ENCODE measurements around the gene SNN. TPM values are rescaled to one million over a fixed set of nuclear protein-coding genes. Genes with fewer than 3 reads are reported as not detected.

SNN gene
- total and polyA plus RNA-seq, 2 experiments from 2014 or later, result 28.3 to 41.8 TPM

DNA sequence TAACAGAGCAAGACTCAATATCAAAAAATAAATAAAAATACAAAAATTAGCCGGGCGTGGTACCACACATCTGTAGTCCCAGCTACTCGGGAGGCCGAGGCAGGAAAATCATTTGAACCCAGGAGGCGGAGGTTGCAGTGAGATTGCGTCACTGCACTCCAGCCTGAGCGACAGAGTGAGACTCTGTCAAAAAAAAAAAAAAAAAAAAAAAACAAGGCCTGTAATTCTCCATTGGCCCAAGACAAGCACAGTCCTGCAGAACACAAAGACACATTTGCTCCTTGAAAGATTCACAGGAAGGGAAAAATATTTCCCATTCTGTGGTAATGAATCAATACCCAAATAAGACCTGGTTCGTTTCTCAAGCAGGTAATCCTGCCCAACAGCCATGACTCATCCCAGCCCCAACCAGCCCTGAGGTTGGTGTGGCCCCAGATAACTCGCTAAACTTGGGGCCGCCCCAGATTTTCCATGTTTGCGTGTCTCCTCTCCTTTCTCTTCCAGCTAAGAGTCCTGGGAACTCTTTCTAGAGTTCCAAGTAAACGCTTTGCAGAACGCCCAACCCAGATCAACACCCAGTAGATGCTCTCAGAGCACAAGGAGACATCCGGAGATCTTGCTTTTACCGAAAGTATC lies 40.3 kb upstream of the SNN start:
- H3K4me3 ChIP-seq, result no peak overlapping the region
- H3K9me3 ChIP-seq (ENCODE audit: low read depth), result no peaks in the 10 kb centered on the region
- H3K27me3 ChIP-seq, result no peaks in the 10 kb centered on the region
- TF ChIP-seq CTCF (IDR thresholded peaks at IDR 0.05; ENCODE audit: low read depth, low read length), result no peak
- peaks cover 6% of the 10 kb centered on the region for H3K4me1 ChIP-seq (ENCODE audit: low read depth)
- DNase-seq (ENCODE audit: low read depth in 1 of 2, low spot score in 1 of 2), result peak in 1 of 2 donors; percentile 51
- H3K36me3 ChIP-seq, result no peaks in the 10 kb centered on the region
- H3K27ac ChIP-seq, result no peak overlapping the region

DNA sequence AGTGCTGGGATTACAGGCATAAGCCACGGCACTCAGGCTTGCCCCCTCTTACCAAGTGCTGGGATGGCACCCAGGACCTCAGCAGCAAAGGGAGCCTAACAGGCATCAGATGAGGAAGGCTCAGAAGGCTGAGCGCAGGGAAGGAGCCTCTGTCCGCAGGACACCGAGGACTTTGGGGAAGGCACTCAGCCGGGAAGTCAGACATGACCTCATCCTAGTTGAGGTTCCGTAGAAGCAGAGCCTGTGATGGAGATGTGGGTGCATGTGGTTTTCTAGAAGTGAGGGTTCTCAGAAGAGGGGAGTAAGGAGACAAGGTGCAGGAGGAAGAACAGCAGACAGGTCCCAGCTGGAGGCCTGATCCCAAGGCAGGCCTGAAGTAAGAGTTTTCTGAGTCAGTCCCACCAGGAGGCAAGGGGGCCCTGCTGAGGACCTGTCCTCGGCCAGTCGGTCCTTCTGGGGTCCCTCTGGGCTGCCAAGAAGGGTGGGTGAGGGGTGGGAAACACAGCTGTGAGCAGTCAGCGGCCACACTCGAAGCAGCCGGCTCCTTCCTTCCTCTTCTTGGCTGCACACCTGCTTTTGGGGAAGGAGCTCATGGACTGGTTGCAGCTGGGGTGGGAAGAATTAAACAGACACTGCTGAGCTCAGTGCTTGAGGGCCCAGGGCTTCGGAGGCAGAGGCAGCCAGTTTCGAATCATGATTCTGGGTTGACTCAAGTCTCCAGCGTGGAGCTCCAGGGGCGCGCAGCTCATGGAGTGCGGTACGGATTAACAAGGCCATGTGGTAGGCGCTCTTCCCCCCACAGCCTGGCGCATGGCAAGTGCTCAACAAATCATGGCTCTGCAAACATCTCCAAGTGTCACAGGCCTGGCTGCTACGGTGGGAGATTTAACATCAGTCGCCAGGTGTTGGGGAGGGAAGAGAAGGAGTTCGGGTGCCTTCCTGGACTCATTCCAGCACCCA lies 38.9 kb upstream of the SNN start:
- TF ChIP-seq CTCF (IDR thresholded peaks at IDR 0.05; ENCODE audit: low read depth, low read length), result no peak
- H3K4me1 ChIP-seq (ENCODE audit: low read depth), result peaks cover 6% of the 10 kb centered on the region
- H3K36me3 ChIP-seq, result no peaks in the 10 kb centered on the region
- DNase-seq (ENCODE audit: low read depth in 1 of 2, low spot score in 1 of 2), result no peak
- H3K9me3 ChIP-seq (ENCODE audit: low read depth), result no peaks in the 10 kb centered on the region
- no peaks in the 10 kb centered on the region for H3K27me3 ChIP-seq
- no peak overlapping the region for H3K4me3 ChIP-seq
- no peak overlapping the region for H3K27ac ChIP-seq

DNA sequence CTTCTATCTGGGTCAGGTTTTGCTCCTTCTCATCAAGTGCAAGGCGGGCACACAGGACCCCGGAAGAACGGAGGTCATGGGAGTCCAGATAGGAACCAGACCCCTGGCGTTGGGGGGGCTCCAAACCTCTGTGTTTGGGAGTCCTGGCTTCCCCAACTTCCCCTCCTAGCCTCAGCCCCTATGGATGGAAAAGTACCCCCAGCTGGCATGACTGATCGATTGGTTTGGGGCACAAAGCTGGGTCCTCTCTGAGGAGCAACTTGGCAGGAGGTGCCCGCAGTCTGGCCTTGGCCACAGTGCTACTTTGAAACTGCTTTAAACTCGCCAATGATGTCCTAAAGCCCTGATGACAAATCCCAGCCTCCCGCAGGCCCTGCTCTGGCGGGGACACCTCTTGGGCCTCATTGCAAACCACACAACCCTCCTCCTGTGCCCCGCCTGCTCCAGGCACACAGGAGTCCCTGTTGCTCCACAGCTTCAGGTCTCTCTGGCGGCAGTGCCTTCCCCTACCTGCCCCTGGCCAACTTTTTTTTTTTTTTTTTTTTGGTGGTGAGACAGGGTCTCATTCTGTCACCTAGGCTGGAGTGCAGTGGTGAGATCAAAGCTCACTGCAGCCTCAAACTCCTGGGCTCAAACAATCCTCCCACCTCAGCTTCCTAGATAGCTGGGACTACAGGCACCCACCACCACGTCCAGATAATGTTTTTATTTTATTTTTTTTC lies 38.0 kb upstream of the SNN start:
- Histone ChIP-seq H3K27me3 (no peaks in the 10 kb centered on the region), H3K36me3 (no peaks in the 10 kb centered on the region), H3K9me3 (ENCODE audit: low read depth) (no peaks in the 10 kb centered on the region), H3K4me3 (no peak overlapping the region), H3K27ac (no peak overlapping the region), H3K4me1 (ENCODE audit: low read depth) (peaks cover 6% of the 10 kb centered on the region)
- TF ChIP-seq CTCF (IDR thresholded peaks at IDR 0.05; ENCODE audit: low read depth, low read length), result no peak
- no peak for DNase-seq (ENCODE audit: low read depth in 1 of 2, low spot score in 1 of 2)

- no peak for TF ChIP-seq CTCF (IDR thresholded peaks at IDR 0.05; ENCODE audit: low read depth, low read length)
- Histone ChIP-seq H3K27me3 (no peaks in the 10 kb centered on the region), H3K4me3 (no peak overlapping the region)
These were observed 37.5 kb upstream of the SNN start for GRCh38 chr16:11630768-11631056.

DNA sequence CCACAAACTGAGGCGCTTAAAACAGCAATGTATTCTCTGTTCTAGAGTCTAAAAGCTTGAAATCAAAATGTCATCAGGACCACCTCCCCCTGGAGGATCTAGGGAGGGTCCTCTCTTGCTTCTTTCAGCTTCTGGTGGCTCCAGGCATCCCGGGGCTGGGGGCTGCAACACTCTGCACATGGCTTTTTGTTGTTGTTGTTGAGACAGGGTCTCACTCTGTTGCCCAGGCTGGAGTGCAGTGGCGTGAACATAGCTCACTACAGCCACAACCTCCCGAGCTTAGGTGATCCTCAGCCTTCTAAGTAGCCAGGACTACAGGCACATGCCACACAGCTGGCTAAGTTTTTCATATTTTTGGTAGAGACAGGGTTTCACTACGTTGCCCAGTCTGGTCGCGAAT lies 37.0 kb upstream of the SNN start:
- no peak for DNase-seq (ENCODE audit: low read depth in 1 of 2, low spot score in 1 of 2)
- Histone ChIP-seq H3K4me3 (no peak overlapping the region), H3K9me3 (ENCODE audit: low read depth) (no peaks in the 10 kb centered on the region), H3K36me3 (no peaks in the 10 kb centered on the region), H3K27ac (no peak overlapping the region), H3K4me1 (ENCODE audit: low read depth) (peaks cover 6% of the 10 kb centered on the region), H3K27me3 (no peaks in the 10 kb centered on the region)
- no peak for TF ChIP-seq CTCF (IDR thresholded peaks at IDR 0.05; ENCODE audit: low read depth, low read length)

More at GRCh38 chr16:11630768-11631056, 37.5 kb upstream of the SNN start:
- DNase-seq (ENCODE audit: low read depth in 1 of 2, low spot score in 1 of 2), result no peak
- H3K4me1 ChIP-seq (ENCODE audit: low read depth), result peaks cover 6% of the 10 kb centered on the region
- no peaks in the 10 kb centered on the region for H3K36me3 ChIP-seq
- no peaks in the 10 kb centered on the region for H3K9me3 ChIP-seq (ENCODE audit: low read depth)
- no peak overlapping the region for H3K27ac ChIP-seq

Measured in cardiac muscle cell (in vitro differentiated cells and primary cell).